ENCODE measurements around the gene MLYCD. TPM values are rescaled to one million over a fixed set of nuclear protein-coding genes. Genes with fewer than 3 reads are reported as not detected.

The MLYCD gene
- total RNA-seq, result 3.1 and 3.9 TPM in 2 replicates

GRCh38 chr16:83898463-83899271 lies at the start of gene MLYCD:
TSS of gene MLYCD (plus strand) at chr16:83899115. CDS start at chr16:83899145, 30 bp downstream.

GRCh38 chr16:83952940-83953795 lies 54.3 kb downstream of the MLYCD start, which contains the start of gene OSGIN1:
TSS of gene OSGIN1 (plus strand) at chr16:83953240. CDS start at chr16:83957672, 4,432 bp downstream.

GRCh38 chr16:83967838-83968305 lies 69.0 kb downstream of the MLYCD start, which contains the start of gene NECAB2:
TSS of gene NECAB2 (plus strand) at chr16:83968244. CDS start at chr16:83968649, 405 bp downstream.

Other genes starting within 250 kb of the MLYCD start
- 16.5 and 51.0 TPM in 2 replicates for gene HSBP1, start 91.1 kb upstream of the MLYCD start, total RNA-seq
- gene OSGIN1, start 54.1 kb downstream of the MLYCD start, total RNA-seq, result 0.39 and 1.6 TPM in 2 replicates
- gene NECAB2, start 69.1 kb downstream of the MLYCD start, total RNA-seq, result not detected in 2 replicates
- gene SLC38A8, start 143.7 kb downstream of the MLYCD start, total RNA-seq, result not detected in 2 replicates
- gene MBTPS1, start 217.8 kb downstream of the MLYCD start, total RNA-seq, result 98.9 and 109 TPM in 2 replicates
- 8.6 and 11.2 TPM in 2 replicates for gene HSDL1, start 246.1 kb downstream of the MLYCD start, total RNA-seq
- gene DNAAF1, start 246.2 kb downstream of the MLYCD start, total RNA-seq, result under 0.01 TPM in 1 of 2 replicates, not detected in the other

Data from placental epithelial cell (primary cell).